NCI-H69 (cell line): ENCODE data around the gene LCLAT1.

ENCODE experiments used
- DNase-seq: peaks from one replicate; lab custom pipeline; 2025; lab: John Stamatoyannopoulos, UW

The LCLAT1 gene

DNA sequence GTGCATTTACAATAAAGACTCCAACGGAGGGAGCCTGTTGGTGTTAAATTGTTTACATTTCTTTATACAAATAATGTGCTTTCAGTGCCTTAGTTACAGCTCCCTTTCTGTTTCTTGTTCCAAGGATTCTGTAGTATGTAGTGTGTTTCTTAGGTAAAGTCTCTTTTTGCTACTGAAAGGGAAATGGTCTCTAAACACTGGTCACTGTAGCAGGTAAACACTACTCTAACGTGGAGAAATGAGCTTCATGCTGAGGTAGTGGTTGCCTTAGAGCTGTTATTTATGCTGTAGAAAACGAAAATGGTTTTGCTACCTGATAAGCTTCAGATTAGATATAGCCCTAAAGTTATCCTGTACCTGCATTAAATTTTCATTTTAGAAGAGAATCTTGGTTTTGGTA is 196.6 kb downstream of the LCLAT1 start:
- peak; percentile 63 for DNase-seq

DNA sequence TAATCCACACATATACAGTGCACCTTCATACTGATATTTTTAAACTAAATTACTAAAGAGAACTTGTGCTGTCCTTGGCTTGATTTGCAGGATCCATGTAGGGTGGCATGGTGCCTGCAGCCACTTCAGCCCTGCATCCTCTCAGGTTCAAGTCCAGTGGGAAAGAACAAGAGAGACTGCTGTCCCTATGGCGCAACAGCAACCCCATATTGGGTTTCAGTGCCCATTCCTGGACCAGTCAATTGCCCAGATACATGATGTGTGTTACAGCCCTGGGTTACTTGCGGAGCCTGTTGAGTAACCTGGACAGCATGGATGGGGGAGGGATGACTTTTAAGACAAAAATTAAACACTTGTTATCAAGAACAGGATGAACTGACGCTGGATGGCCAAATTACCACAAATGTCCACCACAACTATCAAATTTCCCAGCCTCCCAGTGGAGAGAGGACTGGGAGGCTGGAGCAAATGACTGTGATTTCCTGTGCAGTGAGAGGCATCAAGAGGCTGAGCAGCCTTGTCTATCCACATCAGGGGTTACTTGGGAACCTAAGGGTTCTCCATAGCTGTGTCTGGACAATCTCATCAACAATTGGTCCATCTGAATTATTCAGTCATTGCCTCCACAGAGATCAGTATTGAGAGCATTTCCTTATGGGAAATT is 198.2 kb downstream of the LCLAT1 start:
- DNase-seq, result no peak

DNA sequence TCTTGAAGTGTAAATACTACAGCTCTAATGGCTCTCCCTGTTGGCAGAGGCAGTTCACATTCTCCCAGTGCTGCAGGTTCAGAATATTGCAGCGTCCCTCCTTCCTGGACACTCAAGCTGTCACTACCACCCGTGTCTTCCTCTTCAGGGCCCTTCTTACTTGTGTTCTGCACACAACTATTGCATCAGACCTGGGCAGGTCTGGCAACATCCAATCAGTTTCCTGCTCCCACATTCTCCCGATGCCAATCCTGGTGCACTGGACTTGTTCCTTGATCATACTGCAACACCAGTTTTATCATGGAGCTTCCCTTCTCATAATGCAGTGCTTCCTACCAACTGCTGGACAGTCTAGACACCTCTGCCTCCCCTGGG is 198.7 kb downstream of the LCLAT1 start:
- DNase-seq, result no peak

DNA sequence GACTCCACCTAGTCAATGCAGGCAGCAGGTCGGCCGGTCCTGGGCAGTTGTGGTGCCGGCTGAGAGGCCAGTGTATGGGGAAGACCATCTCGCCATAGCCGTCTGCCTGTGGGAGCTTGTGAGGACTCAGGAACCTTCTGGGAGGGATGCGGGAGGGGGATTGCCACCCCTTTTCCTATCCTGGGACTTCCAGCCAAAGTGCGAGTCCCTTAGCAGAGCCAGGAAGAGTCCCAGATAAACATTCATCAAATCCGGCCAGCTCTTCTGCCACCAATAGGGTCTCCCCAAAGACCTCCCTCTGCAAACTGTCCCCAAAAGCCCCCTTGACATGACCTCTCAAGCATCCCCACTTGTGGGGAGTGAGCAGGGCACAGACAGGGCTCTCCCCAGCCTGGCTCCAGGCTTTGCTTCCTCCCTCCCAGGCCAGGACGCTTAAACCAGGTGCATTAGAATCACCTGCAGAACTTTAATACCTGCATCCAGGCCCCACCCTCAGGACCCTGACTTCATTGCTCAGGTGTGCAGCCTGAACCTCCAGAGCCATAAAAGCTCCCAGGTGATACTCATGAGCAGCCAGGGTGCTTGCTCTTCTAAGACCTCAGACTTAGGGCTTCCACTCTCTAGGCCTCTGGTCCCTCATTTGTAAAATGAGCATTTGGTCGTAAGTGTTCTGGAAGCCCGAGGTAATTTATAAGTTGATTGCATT is 200.9 kb downstream of the LCLAT1 start:
- no peak for DNase-seq

DNA sequence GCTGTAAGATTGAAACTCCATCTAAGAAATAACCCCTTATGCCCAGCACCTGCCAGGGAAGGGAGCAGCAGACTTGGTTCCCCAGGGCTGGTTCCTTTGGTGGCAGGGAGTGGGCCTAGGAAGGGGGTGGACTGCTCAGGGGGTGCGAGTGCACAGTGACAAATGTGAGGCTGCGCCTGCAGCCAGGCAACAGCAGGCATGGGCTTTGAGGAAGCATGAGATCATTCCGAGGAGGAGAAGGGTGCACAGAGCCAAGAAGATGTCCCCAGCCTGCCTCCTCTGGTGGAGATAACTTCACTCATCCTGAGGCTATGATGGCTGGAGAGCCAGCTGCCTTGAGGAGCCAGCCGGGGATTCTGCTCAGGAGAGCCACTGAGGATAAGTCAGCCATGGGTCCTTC is 202.2 kb downstream of the LCLAT1 start:
- peak; percentile 7 for DNase-seq

DNA sequence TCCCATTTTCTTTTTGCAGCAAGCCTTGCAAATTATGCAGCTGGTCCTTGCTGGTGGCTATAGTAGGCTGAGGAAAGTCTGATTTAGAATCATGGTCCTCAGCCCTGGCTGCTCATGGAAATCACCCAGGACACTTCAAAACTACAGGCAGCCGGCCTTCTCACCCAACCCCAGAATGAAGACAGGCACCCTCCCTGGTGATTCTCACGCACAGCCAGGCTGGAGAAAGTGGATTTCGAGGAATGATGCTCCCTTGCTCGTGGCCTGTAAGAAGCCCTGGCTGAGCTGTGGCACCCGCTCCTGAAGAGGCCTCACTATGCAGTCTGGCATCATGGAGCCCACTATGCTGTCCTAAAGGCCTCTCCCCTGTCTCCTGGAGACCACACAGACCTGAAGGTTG is 202.8 kb downstream of the LCLAT1 start:
- DNase-seq, result no peak

DNA sequence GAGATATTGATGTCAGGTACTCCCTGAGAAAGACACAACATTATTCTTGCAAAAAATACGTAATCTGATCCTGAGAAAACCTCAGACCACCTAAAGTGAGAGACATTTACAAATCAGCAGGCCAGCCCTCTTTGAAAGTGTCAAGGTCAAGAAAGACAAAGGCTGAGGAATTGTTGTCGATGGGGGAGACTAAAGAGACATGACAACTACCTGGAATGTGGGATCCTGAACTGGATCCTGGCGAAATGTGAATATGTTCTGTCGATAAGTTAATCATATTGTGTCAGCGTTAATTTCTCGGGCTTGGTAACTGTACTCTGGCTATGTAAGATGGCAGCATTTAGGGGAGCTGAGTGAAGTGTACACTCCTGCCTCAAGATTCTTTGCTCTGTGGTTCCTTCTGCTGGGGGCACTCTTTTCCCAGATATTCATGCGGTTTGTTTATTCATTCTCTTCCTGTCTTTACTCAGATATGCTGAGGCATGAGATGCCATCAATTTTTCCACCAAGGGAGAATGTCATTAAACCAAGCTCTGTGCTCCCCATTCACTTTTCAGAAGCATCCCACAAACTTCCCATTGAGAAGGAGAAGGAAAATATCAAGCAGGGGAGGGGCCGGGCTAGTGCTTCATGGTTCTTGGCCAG is 205.3 kb downstream of the LCLAT1 start:
- no peak for DNase-seq

DNA sequence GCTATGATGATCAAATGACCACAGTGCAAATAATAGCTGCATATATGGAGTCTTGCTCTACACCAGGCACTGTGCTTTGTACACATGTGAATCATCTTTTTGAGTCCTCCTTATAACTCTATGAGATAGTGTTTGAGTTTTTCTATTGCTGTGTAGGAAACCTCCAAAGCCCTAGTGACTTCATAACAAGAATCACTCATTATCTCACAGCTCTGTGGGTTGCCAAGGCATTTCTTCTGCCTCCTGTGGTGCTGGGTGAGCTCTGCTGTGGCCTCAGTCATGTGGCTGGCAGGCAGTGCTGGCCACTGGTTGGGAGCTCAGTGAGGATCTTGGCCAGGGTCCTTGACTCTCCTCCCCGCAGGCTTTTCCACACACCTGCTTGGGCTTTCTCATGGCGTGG is 206.8 kb downstream of the LCLAT1 start:
- no peak for DNase-seq

DNA sequence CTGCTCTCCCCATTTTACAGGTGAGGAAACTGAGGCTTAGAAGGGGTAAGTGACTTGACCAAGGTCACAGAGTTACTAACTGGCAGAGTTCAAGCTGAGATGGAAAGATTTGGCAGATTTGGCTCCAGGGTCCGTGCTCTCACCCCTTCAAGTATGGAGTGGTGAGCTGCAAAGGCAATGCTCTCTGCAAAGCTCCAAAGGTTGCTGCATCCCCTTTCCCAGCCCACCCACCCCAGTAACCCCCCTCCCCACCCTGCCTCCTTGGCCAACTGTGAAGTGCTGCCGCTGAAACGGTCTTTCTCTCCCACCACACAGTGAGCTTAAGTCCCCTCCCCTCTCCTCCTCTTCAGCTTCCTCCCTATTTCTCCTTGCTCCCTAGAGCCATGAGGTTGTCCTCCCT is 207.4 kb downstream of the LCLAT1 start:
- DNase-seq, result no peak

DNA sequence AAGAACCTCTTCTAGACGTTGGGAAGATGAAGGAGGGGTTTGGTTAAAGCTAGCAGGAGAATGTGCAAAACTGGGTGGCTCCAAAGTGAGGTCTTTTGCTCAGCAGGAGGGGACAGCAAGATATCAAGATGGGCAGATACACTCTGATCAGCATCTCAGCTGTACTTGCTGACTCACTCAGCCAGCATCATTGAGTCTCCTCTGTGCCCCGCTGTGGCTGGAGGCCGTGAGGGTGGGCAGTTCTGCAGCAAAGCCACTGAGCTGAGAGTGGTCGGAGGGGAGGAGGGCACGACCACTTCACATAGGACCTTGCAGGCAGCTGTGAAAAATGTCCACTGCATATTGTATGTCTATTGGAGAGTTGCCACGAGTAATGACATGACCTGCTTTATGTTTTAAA is 208.2 kb downstream of the LCLAT1 start:
- DNase-seq, result peak; percentile 19

DNA sequence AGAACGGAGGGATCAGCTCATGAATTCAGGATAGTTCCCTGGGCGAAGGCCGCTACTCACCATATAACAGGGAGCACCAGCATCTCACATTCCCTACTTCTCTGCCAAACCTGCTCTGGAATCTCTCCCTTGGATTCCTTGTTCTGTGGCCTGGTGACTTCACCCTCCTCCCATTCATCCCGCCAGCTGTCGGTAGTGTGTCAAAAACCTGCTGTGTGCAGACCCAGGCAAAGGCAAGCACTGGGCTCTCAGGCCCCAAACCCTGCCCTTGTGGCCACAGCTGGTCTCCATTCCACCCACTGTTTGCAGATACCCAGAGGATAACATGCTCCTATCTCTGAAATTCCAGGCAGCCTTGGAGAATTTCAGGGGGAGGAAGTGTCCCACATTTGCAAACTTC is 208.6 kb downstream of the LCLAT1 start:
- peak; percentile 28 for DNase-seq

DNA sequence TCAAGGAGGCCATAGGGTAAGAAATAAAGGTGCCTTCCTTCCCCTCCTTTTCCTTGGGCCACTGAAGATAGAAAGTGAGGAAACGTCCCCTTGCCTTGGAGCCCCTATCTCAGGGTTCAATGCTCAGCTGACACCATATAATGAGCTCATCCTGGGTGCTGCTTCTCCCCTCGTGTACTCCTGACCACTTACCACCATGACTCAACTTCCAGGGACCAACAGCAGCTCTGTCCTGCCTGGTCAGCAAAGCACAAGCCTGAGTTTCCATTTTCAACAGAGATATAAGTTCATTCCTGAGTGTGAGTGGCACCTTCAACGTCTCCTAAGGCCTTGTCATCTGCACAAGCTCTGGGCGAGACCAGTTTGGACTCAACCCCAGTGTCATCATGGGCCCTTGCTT is 209.0 kb downstream of the LCLAT1 start:
- no peak for DNase-seq

DNA sequence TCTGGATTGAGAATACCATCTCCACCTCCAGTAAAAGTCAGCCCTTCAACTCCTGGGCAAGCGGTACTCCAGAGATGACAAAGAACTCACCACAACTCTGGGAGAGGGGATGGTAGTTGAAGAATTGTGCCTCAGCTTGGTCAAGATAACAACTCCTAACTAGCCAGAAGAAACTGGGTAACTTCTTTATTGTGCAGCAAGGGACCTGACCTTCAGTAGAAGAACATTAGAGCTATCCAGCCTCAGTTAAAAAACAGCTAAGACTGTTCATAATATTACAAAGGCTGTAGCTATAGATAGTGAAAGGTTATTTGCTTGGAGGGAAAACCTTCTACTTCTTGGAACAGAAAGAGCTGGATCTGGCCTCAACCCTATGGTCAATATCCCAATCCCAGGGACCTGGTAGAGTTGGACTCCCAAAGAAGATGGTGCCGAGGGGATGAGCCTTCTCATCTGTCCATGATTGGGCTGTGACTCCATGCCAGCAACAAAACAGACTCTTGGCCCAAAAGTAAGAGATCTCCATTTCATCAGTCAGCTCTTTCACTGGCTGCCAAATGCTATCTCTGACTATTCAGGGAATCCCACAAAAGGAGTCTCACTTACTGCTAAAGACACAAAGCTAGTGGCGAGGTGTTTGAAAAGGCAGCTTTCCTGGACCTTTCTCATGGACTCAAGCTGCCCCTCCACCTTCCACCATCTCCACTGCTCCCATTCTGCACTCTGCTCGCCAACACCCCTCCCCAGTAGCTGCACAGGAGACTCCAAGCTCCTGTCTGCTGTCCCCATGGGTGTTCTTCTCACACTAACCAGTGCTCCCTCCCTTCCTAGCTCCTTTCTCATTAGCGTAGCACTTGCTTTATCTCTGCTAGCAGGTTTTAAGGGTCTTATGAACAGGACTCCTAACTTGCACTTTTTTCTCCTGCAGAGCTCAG is 214.4 kb downstream of the LCLAT1 start:
- DNase-seq, result no peak

DNA sequence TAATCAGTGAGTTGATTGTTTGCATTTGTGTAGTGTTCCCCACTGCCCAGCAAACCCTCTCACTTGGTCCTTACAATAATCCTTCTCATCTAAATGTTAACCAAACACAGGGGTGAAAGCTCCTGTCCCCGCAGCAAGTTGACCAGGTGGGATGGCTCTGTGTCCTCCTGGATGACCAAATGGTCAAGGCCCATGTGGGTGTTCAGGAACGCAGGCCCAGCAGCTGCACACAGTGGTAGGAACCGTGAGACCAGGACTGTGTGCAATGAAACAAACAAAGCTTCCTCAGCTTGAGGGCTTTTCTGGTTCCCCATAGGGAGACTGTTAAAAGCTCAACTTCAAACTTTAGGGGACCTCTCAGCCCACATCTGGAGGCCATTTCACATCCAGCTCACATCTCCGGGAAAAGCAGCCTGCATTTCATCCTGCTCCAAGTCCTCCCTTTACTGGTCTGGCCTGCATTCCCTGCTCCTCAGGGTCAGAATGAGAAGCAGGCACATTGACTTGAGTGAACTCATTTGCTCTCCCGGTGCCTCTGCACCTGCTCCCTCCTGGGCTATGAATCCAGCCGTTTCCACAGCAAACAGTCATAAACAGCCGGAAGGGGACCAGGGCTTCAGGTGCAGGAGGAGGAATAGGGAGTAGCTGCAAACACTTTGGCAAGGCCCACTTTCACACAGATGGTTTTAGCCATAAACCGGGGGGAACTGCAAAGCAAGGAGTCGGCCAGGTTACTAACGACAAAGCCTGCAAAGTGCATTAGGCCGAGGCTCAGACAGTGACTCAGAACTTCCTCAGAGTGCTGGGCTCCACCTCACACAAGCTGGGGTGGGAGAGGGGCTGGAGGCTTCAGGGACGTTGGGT is 215.5 kb downstream of the LCLAT1 start:
- peak; percentile 89 for DNase-seq

DNA sequence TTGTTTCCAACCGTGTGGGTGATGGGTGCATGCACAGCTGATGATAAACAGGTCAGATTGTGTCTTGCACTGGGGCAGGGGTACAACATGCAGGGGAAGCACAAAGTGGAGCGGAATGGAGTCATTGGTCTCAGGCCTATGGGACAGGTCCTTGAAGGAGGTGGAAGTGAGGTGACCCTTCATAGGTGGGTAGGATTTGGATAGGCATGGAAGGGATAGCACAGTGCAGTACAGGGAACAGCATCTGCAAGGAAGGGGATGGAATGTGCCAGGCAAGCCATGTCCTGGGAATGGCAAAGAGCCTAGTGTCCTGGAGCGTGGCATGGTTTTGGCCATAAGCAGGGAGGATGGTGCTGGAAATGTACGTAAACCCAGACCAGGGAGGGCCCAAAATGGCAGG is 216.3 kb downstream of the LCLAT1 start:
- DNase-seq, result no peak

DNA sequence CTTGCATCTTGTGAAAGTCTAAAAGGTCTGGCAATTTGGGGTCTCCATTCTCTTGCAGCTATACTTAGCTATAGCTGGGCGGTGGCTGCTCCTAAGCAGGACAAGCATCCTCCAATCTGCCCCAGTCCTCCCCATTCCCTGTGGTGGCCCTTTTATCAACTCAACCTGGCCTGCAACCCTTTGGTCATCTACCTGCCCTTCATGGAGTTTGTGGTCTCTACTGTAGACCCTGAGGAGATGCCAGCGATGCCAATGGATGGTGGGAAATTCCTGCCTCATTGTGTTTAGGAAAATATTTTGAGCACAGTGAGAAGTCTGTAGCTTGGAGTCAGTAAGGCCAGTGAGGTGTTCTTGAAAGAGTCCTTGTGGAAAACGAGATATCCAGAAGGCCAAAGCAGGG is 216.8 kb downstream of the LCLAT1 start:
- no peak for DNase-seq

DNA sequence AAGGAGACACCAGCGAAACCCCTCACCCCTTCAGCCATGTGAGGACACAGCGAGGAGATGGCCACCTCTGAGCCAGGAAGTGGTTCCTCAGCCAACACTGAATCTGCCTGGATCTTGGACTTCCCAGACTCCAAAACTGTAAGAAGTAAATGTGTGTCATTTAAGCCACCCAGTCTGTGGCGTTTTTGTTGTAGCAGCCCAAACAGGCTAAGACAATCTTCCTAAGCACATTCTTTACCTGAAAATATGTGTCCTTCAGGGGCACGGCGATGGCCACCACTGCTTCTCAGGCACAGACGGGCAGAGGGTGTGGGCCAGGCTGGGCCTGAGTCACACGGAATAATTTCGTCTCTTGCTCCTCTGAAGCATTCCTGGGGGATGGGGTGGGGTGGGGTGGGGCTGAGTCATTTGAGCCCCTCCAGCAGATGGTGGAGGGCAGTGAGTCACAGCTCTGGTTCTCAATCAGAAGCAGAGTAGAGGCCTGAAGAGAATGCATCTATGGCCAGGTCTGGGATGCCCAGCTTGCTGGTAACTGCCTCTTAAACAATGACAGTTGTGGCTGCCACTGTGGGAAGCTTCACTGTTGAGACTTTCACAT is 217.8 kb downstream of the LCLAT1 start:
- peak; percentile 95 for DNase-seq

DNA sequence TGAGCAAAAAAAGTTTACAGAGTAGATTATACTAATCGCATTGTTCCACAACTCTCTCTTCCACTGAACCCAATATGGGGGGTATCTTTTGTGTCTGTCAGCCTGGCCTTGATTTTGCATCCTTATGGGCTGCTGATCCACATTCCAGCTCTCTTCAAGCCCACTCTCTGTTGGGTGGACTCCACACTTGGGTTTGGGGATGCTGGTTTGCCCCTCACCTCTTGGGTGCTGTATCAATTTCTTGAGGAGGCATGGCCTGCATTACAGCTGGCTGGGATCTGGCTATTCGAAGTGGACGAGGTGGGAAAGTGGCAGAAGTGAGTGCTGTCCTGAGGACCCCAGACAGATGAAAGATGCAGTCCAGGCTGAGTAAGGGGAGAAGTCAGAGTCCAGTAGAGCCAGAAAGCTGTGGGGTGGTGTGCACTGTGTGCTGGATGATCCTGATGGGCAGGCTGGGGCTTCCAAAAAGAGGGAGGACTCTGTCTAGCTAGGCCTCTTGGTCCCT is 218.8 kb downstream of the LCLAT1 start:
- DNase-seq, result no peak

DNA sequence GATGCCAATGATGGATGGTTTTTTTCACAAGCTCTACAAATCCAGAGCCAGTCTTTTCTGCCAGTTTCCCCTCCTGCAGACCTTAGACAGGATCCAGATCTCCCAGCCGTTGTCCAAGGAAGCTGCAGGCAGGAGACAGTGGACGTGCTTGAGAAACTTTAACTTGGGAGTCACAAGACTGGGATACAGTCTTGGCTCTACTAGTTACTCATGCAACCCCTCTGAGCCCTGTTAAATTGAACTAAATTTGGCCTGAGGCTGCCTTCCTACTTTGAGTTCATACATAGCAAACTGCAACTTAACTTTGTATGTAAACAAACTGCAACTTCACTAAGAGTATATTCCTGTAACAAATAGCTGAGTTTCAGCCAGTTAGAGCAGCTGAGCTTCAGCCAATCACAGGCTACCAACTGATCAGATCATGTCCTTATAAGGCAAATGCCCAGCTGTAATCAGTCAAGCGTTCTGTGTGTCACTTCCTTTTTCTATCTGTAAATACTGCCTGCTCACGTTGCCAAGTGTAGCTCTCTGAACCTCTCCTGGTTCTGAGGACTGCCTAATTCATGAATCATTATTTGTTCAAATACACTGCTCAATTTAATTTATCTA is 219.3 kb downstream of the LCLAT1 start:
- peak; percentile 62 for DNase-seq

DNA sequence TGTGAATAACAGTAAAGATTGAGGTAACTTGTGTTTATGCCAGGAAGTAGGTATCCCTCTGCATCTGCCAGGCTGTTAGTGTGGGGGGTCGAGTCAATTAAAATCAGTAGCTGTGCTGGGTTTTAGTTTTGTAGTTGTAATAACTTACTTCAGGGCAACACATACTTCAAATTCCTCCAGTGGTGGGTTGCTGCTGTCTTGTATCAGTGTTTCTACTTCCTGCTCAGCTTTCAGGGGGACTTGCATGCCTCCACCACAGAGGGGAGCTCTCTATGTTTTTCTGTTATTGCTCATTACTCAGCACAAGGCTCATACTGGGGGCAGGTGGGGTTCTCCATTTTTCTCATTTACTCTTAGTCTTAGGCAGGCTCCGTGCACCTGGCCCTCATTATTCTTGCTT is 223.4 kb downstream of the LCLAT1 start:
- DNase-seq, result no peak
